GM21786 (cell line): ENCODE results near the gene CXCL9.
"Not testable (repeated sequence)": the region's sequence is repeated elsewhere in the genome, so short reads cannot be mapped to it uniquely, and the experiment has no call there.

Experiments
- ATAC-seq: cut with Tn5 transposase; IDR thresholded peaks from one replicate; pipeline ENCODE4 v1.9.1; 2021; ENCODE audit not compliant: unreplicated experiment

The CXCL9 gene

DNA sequence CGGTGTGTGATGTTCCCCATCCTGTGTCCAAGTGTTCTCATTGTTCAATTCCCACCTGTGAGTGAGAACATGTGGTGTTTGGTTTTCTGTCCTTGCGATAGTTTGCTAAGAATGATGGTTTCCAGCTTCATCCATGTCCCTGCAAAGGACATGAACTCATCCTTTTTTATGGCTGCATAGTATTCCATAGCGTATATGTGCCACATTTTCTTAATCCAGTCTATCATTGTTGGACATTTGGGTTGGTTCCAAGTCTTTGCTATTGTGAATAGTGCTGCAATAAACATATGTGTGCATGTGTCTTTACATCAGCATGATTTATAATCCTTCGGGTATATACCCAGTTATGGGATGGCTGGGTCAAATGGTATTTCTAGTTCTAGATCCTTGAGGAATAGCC, 45.2 kb downstream of the CXCL9 start:
- ATAC-seq, result not testable (repeated sequence)

GRCh38 chr4:75958546-75958945, 48.8 kb downstream of the CXCL9 start:
- not testable (repeated sequence) for ATAC-seq

GRCh38 chr4:75954811-75955210, 52.5 kb downstream of the CXCL9 start:
- not testable (repeated sequence) for ATAC-seq

- no peak for ATAC-seq
Observed at GRCh38 chr4:75953509-75953908, 53.8 kb downstream of the CXCL9 start.
